Inflammatory macrophage treated with lipopolysaccharide for 4 hours (primary cell): ENCODE measurements around the gene TAS1R2.
"Not testable (repeated sequence)": the region's sequence is repeated elsewhere in the genome, so short reads cannot be mapped to it uniquely, and the experiment has no call there.

ENCODE experiments used
- DNase-seq: peaks from one replicate; pipeline ENCODE4 v3.0.0-alpha.2; 2020

TAS1R2 gene

DNA sequence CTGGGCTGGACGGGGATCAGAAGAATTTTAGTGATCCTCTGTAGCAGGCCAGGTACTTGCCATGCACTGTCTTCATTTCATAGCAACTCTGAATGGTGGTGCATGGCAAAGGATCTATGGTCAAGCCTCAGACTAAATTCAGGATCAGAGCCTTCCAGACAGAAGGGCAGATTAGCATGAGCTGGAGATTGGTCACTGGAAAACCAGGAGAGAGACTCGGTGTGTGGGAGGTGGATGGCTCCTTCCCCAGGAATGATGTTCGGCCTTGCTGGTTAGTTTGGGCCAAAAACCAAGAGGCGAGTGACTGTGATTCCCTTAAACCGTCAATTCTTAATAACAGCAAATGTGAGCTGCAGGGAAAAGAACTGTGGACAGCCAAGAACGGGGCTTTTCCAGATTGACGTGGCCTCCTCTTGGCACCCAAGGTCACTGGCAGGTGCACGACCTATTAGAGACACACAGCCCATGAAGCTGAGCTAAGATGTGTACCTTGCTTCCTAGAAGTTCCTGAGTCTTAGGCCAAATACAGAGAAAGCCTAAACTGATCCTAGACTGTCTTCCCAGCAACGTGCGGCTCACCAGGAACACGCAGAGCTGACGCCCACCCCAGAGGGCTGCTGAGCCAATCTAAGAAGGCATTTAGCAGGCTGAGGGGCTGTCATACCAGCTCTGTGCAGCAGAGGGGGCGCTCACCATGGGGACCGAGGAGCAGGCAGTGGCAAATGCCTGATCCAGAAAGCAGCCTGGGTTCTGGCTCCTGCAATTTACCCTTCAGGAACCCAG, 24.4 kb upstream of the TAS1R2 start:
- peak; percentile 57 for DNase-seq

DNA sequence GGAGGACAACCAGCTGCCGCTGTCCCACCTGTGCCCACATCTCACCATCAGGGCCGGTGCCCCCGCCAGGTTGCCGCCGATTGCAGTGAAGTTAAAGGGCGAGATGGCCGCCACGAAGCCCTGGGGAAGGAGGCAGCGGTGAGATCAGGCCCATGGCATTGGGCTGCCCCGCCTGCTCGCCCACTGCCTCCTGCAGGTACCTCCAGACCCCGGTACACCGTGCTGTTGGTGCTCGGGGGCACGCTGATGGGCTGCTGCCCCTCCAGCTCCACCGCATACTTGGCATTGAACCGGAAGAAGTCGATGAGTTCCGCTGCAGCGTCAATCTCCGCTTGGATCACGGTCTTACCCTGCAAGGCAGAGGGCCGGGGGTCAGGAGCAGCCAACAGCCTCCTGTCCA, 23.6 kb upstream of the TAS1R2 start:
- no peak for DNase-seq

DNA sequence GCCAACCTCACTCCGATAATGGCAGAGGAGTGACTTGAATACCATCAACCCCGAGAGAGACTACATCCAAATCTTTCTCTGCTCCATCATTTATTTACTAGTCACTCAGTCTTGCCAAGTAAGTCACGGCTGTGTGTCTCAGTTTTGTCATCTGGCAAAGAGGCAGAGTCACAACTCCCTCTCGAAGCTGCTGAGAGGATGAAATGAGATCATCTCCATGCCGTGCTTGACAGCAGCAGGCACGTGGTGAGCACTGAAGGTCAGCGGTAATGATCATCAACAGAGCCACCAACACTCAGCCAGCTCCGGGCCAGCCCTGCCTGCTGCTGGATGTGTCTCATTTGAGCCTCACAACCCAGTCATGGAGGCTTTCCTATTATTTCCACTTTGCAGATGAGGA, 23.0 kb upstream of the TAS1R2 start:
- no peak for DNase-seq

DNA sequence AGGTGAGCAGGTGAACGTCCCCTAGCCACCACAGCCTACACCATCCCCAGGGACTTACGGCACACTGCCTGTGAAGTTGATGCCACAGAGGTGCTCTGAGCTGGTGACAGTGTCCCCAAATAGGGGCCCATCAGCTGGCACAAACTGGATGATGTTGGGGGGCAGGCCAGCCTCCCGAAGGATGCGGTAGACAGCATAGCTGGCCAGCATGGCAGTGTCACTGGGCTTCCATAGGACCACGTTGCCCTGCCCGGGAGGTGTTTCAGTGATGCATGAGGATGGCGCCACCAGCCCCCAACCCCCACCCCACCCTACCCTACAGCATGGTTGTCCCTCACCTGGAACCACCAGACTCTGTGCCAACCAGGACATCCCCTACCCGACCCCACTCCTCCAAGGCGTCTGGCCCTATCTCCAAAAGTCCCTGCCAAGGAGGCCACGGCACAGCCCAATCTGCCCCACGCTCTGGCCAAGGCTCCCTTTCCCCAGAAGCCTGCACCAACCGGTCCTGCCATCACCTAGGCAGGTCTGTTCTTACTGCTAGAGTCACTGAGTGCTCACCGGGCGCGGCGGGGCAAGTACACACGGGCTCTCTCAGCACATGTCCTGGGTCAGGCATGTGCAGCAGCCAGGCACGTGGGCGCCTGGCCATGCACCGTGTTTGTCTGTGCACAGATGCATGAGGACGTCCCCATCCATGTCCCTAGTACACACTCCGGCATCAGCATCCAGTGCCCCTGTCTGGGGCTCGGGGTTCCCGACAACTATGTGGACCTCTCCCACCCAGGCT, 22.4 kb upstream of the TAS1R2 start:
- no peak for DNase-seq

DNA sequence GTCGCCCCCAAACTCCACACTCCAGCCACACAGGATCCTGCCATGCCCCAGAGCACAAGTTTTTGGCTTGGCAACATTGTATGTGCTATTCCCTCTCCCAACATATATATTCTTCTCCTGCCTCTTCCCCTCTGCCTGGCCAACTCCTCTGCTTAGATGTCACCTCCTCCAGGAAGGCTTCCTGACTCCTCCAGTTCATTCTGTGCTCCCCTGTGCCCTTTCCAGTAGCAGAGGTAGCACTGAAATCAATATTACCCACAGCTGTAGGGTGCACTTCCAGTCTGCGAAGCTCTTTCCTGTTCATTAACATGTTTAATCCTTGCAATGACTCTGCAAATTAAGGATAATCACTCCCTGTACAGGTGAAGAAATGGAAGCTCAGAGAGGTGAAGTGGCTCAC, 21.7 kb upstream of the TAS1R2 start:
- no peak for DNase-seq

DNA sequence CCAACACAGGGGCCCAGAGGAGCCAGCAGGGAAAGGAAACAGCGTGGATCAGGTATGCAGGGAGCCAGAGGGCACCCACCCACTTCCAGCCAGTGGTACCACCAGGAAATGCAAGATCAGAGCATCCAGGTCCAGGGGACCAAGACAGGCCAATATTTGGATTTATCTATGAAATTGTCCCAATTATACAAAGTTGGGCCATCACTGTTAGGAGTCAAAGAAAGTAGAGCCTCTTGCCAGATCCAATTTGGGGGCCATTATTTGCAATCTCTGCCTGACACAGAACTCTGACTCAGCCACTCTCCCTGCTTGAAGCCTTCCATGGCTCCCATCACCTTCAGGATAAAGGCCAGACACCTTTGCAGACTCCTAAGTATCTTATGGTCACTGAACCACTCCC, 21.1 kb upstream of the TAS1R2 start:
- DNase-seq, result no peak

DNA sequence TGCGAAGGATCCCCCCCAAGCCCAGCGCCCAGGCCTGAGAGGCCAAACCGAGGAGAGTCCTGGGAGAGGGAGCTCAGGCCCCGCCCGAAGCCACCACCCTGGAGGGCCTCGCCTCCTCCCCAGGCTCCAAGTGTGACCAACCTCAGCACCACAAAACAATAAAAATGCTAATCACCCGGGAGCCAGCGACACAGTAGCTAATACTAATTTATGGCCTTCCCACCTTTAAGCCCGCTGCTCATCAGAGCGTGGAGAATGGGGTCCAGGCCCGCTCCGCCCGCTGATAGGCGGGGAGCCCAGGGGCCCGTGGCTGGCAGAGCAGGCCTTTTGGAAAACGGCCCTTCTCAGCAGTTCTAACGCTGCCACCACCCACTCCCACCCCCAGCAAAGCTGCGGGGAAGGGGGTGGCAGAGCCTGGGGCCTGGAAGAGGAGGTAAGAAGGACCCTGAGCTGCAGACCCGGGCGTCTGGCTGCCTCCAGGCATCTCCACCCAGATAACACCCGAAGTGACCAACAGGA, 20.4 kb upstream of the TAS1R2 start:
- no peak for DNase-seq

DNA sequence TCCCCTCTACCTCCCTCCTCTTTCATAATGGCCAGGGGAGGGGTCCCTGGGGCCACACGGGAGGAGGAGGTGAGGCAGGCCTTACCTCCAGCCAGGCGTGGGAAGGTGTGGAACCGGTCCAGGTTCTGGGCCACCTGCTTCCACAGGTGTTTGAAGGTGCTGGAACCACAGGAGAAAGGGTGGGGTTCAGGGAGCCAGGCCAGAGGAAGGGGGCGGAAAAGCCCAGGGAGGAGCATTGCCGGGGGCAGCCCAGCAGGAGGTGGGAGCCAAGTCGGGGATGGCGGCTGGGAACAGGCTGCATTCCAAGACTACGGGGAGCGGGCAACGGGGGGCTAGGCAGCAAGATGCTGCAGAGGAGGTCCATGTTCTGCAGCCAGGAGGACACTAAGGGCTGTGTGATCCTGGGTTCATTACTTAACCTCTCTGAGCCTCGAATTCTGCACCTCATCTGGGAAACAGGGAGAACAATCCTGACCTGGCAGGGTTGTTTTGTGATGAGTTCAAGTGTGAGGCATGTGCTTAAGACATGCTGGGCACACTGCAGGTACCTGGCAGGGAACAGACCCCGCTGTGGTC, 19.8 kb upstream of the TAS1R2 start:
- DNase-seq, result no peak

DNA sequence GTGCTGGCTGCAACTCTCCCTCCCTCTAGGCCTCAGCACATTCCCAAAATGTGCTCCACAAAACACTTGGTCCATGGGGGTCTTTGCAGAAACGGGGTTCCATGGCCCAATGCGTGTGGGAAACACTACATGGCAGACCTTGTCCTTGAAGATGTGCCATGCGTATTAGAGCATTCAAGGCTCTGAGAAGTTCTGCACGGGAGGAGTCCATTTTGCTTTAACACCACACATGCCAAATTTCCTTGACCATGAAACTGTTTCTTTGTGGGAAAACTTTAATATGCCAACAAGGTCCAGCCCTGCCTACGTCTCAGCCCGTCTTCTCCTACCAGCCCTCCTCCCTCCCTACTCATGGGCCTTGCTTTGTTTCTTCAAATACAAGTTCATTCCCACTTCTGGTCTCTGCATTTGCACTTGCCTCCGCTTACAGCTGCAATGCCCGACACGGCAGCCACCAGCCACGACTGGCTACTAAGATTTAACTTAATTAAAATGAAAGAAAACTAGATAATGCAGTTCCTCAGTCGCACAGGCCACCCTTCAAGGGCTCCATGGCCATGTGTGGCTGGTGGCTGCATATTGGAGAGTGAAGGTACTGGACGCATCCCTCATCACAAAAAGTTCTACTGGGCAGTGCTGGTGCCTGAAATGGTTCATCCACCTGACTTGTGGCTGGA, 19.2 kb upstream of the TAS1R2 start:
- DNase-seq, result no peak

DNA sequence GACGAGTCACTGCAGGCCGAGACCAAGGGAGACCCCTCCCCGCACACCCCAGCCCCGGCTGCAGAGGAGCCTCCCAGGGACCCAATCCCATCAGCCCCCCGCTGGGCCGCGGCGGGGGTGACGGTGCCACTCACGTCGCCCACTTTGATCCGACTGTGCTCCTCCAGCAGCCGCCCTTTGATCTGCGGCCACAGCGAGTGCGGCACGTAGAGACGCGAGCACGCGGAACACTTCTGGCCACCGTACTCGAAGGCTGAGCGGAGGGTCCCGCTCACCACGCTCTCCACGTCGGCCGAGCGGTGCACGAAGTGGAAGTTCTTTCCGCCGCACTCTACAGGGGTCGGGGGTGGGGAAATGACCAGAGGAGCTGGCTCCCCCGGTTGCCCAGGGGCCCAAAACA, 17.8 kb upstream of the TAS1R2 start:
- DNase-seq, result no peak

DNA sequence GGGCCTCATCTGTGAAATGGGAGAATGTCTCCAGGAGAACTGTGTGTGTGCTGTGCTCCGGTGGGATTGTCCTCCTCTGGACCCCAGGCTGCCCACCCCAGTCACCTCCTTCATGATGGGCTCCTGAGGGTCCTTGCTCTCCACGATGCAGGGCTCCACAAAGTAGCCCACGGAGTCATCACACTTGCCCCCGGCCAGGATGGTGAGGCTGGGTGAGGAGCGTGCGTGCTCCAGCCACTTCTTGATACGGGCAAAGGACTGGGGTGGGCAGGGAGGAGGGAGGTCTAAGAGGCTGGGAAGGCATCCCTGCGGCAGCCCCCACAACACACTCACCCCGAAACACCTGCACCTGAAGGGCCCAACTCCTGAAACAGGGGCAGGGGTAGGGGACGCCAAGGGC, 16.8 kb upstream of the TAS1R2 start:
- no peak for DNase-seq

DNA sequence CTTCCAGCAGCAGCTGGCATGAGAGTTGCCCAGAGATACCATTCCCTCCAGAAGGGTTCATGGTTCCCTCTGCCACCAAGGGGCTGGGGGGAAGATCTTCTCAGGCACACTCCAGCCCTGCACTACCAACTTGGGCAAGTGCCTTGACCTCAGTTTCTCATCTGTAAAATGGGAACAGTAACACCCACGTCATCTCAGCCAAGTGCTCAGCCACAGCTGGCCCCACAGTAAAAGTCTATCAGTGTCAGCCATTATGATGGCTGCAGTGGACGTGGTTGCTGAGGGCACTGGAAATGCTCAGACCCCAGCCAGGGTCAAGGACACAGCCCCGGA, 16.3 kb upstream of the TAS1R2 start:
- no peak for DNase-seq

DNA sequence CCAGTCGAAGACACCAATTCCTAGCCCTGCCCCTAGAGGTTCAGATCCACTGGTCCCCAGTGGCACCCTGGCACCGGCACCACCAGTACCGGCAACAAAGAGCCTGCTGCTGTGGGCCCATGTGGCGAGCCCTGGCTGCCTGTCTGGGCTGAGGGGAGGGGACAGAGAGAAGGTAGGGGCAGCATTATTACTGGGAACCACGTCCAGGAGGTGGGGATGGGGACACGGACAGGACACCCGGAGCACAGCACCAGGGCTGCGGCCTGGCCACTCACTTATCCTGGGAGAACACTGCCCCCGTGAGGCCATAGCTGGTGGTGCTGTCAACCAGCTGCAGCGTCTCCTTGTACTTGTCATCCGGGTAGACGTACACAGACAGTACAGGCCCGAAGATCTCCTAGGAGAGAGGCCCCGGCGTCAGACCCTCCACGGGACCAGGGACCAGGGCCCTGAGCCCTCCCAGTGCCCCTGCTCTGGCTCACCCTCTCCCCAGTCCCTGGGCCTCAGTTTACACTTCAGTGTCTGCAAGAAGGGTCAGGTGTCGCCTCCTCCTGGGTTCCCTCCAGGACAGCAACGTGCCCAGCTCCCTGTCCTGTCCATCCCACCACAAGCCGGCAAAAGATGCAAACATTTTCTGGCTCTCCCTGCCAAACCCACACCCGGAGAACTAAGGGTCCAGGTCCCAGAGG, 15.8 kb upstream of the TAS1R2 start:
- peak; percentile 63 for DNase-seq

DNA sequence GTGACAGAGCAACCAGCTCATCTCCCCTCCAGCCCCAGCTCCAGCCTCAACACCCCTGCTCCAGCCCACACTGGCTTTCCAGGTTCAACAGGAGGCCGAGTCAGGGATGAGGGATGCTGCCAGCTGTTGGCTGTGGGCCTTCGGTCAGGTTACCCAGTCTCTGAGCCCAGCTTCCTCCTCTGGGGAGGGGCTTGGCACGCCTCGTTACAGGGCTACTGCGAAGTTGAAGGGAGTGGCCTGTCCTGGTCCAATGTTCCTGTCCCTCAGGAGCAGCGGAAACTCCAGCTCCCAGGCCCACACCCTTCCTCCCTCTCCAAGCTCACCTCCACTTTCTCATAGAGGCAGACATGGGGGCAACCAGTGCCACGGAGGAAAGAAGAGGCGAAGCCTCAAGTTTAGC, 15.1 kb upstream of the TAS1R2 start:
- DNase-seq, result no peak

DNA sequence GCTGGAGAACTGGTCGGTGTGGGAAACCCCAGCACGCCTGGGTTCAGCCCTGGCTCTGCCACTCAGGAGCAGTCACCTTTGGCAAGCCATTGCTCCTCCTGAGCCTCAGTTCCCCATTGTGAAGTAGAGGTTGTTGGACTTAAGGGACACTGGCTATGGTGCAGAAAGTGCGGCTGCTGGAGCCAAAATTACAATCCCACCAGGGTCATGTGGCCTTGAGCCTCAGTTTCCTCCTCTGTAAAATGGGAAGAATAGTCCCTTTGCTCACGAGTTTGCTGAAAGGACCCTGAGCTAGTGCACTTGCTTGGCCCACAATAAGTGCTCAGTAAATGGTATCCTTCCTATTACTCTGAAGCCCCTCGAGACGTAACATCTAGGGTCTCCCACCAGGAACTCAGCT, 14.6 kb upstream of the TAS1R2 start:
- no peak for DNase-seq

DNA sequence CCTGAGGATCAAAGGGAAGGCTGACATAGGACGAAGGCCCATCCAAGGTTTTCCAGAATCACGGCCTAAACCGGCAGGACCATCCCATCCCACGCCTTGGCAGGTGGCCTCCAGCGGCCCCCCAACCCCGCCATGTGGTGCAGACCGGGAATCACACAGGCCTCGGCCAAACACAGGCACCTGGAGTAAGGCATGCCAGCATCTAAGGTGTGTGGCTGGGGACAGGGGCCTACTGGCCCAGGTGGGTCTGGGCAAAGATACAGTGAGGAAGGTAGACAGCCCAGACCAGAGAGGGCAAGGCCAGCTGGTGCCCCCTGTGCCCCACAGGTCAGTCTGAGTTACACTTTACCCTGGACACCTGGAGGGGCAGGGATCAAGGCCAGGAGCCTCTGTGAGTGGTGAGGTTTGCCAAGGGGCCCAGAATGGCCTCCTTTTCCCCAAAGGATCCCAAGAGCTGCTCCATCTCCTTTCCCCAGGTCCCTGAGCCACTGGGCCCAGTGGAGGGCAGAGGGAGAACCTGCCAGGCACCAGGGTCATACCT, 12.7 kb upstream of the TAS1R2 start:
- no peak for DNase-seq

DNA sequence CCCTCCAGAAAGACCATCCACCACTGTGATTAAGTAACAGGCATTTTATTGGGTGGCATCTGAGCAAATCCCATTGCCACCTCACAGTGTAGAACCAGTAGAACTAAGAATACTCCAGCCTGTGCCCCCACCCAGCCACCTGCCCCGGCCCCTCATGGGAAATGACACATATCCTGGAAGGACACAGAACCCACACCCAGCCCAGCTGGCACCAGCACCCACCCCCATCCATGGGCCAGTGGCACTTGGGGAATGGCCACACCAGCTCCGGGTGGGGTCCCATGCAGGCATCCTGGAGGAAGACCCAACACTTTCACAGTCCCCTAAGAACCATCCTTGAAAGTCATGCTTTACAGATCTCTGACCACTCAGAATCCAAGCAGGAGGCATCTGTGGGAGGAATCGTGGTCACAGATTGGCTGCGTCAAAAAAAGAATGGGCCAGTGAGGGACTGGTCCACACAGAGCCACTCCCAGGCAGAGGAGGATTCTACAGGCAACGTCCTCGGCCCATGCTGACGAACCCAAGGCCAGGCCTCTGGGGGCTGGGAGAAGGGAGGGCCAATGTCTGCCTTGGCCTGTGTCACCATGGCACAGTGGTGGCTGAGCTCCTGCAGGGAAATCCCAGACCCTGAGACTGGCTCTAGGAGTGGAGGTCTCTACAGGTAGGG, 12.1 kb upstream of the TAS1R2 start:
- no peak for DNase-seq

DNA sequence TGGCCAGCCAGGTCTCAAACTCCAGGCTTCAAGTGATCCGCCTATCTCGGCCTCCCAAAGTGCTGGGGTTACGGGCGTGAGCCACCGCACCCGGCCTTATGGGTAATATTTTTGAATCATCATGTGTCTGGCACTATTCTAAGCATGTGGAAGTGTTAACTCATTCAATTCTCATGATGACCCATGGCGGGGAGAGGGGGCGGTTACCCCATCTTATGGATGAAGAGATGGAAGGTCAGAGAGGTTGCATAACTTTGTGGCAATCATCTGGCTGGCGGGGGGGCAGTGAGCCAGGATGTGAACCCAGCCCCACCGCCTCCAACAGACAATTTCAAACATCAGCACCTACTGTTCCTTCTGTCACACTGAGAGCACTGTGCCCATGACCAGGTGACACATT, 11.5 kb upstream of the TAS1R2 start:
- DNase-seq, result peak; percentile 18

DNA sequence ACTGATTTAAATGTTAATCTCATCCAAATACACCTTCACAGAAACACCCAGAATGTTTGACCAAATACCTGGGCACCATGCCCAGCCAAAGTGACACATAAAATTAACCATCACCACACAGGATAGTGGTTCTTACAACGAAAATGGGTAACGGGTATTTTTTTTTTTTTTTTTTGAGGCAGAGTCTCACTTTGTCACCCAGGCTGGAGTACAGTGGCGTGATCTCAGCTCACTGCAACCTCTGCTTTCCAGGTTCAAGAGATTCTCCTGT, 11.1 kb upstream of the TAS1R2 start:
- DNase-seq, result not testable (repeated sequence)

DNA sequence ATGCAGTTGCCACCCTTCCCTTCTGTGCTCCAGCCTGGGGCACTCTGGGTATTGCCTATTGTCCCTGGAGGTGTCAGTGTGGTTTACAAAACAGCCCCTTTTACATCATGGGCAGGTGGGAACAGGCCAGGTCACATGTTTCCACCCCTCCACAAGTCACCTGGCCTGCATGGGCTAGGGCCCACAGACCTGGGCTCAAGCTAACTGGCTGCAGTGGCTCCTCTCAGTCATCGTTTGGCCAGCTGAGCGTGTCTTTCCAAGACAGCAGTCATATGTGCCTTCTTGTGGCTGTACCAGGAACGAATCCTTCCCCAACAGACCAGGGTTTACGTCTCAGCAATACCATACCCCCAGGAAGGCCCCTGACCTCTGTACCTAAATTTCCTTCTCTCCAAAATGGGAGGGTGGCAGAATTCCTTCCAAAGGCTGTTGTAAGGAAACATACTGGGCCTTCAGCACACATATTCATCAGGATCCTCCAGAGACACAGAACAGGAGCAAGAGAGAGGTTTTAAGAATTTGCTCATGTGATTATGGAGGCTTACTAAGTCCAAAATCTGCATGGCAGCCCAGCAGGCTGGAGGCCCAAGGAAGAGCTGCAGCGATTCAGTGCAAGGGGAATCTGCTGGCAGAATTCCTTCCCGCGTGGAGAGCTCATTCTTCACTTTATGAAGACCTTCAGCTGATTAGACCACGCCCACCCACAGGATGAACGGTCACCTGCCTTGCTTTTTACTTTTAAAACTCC, 10.6 kb upstream of the TAS1R2 start:
- DNase-seq, result no peak

DNA sequence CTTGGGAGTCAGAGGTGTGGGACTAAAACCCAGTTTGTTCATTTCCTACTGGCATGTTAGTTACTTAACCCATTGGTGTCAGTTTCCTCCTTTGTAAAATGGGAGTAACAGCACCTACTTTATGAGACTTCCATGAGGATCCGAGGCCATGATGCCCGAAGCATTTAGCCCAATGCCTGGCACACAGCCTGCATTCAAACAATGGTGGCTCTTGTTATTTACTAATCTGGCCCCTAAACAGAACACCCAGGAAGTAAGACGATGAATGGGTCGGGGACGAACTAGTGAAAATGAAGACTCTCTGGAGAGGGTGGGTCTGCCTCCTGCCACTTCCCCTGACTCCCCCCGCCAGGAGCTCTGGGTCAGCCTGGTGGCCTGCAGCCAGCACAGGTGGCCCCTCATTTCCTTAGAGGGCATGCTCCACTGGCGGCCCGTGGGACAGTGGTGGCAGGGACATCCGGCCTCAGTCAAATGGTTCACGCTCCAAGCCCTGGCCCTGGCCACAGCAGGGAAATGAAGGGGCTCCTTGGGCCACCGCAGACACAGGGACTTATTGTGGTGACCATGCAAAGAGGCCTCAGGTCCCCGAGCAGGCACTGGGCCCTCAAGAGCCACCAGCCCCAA, 9.5 kb upstream of the TAS1R2 start:
- DNase-seq, result no peak
